Kidney (tissue), 14 donors: ENCODE results near the gene ZGPAT. TPM values are rescaled to one million over a fixed set of nuclear protein-coding genes. Genes with fewer than 3 reads are reported as not detected.

Source experiments
- DNase-seq, 5 donors: peaks; one replicate each; pipeline ENCODE4 v3.0.0-alpha.2; 2013 to 2020
- FAIRE-seq: peaks from 2 replicates; lab custom pipeline; 2012; peaks lifted over from hg19 to GRCh38; lab: Jason Lieb, UNC
- H3K27ac ChIP-seq, 2 donors: one replicate each; pipeline ENCODE4 v1.7.0; 2013; ENCODE audit warnings: low read depth in 2 of 2, low read length in 2 of 2, inconsistent platforms in 1 of 2
- H3K27me3 ChIP-seq: one replicate; pipeline ENCODE4 v1.7.1; 2013; ENCODE audit warnings: low read length, inconsistent platforms; ENCODE audit not compliant: control insufficient read depth, insufficient read depth
- H3K36me3 ChIP-seq, 3 donors: one replicate each; pipeline versions ENCODE4 v1.7.0 to v1.7.1; 2013; ENCODE audit warnings: low read length in 3 of 3, control low read depth in 1 of 3, inconsistent platforms in 1 of 3; ENCODE audit not compliant: insufficient read depth in 3 of 3, control insufficient read depth in 2 of 3
- H3K4me1 ChIP-seq, 3 donors: one replicate each; pipeline versions ENCODE4 v1.7.0 to v1.7.1; 2013; ENCODE audit warnings: low read length in 3 of 3, inconsistent platforms in 1 of 3, low read depth in 1 of 3; ENCODE audit not compliant: control insufficient read depth in 2 of 3, insufficient read depth in 2 of 3
- H3K4me3 ChIP-seq, 3 donors: one replicate each; pipeline versions ENCODE4 v1.7.0 to v1.8.1; 2013; ENCODE audit warnings: low read length in 3 of 3, control low read depth in 1 of 3, inconsistent platforms in 1 of 3
- H3K9ac ChIP-seq, 3 donors: one replicate each; pipeline versions ENCODE4 v1.7.0 to v1.7.1; 2013; ENCODE audit warnings: low read length in 3 of 3, control low read depth in 1 of 3, inconsistent platforms in 1 of 3
- H3K9me3 ChIP-seq, 3 donors: one replicate each; pipeline versions ENCODE4 v1.7.0 to v1.7.1; 2013; ENCODE audit warnings: low read length in 3 of 3, control low read depth in 1 of 3, inconsistent platforms in 1 of 3; ENCODE audit not compliant: control insufficient read depth in 2 of 3, insufficient read depth in 1 of 3
- CTCF ChIP-seq: IDR thresholded peaks from 3 replicates; pipeline ENCODE4 v1.5.1; 2012; ENCODE audit warnings: mild to moderate bottlenecking, moderate library complexity, borderline replicate concordance; ENCODE audit not compliant: insufficient read depth; ENCODE audit errors: extremely low read depth
- intact Hi-C: fragments of 100-400 bp; cut with DNase I; formaldehyde crosslinking; loops from one replicate; pipeline ENCODE4 v1.11.1; 2022
- polyA plus RNA-seq: library from polyadenylated mRNA; stranded (reverse); fragments of 350-450 nt; fragmentation: Illumina TruSeq; extraction: RNeasy Lipid Tissue Mini Kit (QIAGEN cat#74804); gene quantifications from one replicate; pipeline ENCODE4 v1.2.3, GENCODE V29; 2014; ENCODE audit warnings: low read depth, low replicate concordance; ENCODE audit not compliant: insufficient read depth
- total RNA-seq: library from RNA; stranded (reverse); fragmentation: NEBNext Ultra II Directional; extraction: Animal tissue kit (Norgen Biotek cat#: 25700); gene quantifications from one replicate; pipeline ENCODE4 v1.2.1, GENCODE V29; 2021
- donor health status: control.
- donor health status: control.
- donor health status: control.
- donor health status: control.
- donor health status: control.
- donor health status: DM: yes; HTN: yes; CAD: no.
- donor health status: Normal renal cell carcinoma (clear cell type).

The ZGPAT gene
- total and polyA plus RNA-seq, 2 donors from 2014 or later: 30.5 to 39.6 TPM

GRCh38 chr20:63698739-63699465 is 8.9 kb upstream of the ZGPAT start:
- Histone ChIP-seq H3K9me3 (no peaks in the 10 kb centered on the region), H3K36me3 (peaks cover 0 to 4% (median 2%) of the 10 kb centered on the region in 3 donors), H3K27me3 (no peaks in the 10 kb centered on the region), H3K27ac (peak overlapping the region in 1 of 2 donors; percentile 32), H3K4me1 (peaks cover 0 to 14% (median 0%) of the 10 kb centered on the region in 3 donors), H3K9ac (no peak overlapping the region), H3K4me3 (no peak overlapping the region)
- no peak for TF ChIP-seq CTCF
- FAIRE-seq (no peak), DNase-seq (peak in 2 of 5 donors; percentile 46 to 95)
- intact Hi-C loops: no loop called here

GRCh38 chr20:63699466-63700198 is 8.2 kb upstream of the ZGPAT start:
- TF ChIP-seq CTCF: no peak
- Histone ChIP-seq H3K27ac (peak overlapping the region in 1 of 2 donors; percentile 32), H3K36me3 (peaks cover 0 to 11% (median 3%) of the 10 kb centered on the region in 3 donors), H3K4me3 (no peak overlapping the region), H3K27me3 (no peaks in the 10 kb centered on the region), H3K4me1 (peaks cover 0 to 14% (median 0%) of the 10 kb centered on the region in 3 donors), H3K9ac (peak overlapping the region in 1 of 3 donors; percentile 7), H3K9me3 (no peaks in the 10 kb centered on the region)
- FAIRE-seq (no peak), DNase-seq (peak in 2 of 5 donors; percentile 63 to 82)
- intact Hi-C loops: no loop called here

GRCh38 chr20:63700199-63701050 is 7.4 kb upstream of the ZGPAT start:
- Histone ChIP-seq H3K4me3 (no peak overlapping the region), H3K27me3 (no peaks in the 10 kb centered on the region), H3K36me3 (peaks cover 0 to 18% (median 11%) of the 10 kb centered on the region in 3 donors), H3K9me3 (no peaks in the 10 kb centered on the region), H3K9ac (peak overlapping the region in 1 of 3 donors; percentile 7), H3K27ac (no peak overlapping the region), H3K4me1 (peaks cover 0 to 14% (median 0%) of the 10 kb centered on the region in 3 donors)
- peak in 2 of 5 donors; percentile 39 to 78 for DNase-seq
- no peak for FAIRE-seq
- no peak for TF ChIP-seq CTCF
- intact Hi-C loops: no loop called here
